ENCODE data around the gene KHDC4.

DNA sequence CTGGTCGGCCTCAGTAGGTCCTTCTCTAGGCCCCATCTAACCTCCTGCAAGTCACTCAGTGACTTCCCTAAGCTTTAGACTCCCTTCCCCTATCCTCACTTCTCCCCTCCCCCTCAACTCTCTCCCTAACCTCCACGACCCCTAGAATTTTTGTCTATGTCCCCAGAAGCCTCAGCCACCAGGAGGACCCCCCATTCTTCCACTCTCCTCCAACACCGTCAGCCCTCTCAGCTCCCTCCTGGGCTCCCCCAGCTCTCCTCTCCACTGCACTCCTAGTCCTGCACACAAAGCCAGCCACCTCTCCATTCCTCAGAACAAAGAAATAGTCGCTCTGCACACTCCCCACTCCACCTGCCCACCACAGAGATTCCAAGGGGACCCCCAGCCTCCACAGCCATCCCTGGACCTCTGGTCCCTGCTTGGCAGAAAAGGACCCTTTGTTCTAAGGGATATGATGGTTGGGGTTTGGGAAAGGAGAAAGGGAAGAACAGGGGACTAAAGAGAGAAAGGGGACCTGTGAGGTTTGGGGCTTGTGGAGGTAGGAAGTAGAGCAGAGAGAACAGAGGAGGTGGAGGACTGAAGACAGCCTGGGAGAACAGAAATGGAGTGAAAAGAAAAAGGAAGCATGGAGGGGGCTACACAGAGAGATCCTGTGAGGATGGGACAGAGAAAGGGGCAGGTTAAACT is 41.3 kb upstream of the KHDC4 start:
- TF ChIP-seq, protein P1, sequence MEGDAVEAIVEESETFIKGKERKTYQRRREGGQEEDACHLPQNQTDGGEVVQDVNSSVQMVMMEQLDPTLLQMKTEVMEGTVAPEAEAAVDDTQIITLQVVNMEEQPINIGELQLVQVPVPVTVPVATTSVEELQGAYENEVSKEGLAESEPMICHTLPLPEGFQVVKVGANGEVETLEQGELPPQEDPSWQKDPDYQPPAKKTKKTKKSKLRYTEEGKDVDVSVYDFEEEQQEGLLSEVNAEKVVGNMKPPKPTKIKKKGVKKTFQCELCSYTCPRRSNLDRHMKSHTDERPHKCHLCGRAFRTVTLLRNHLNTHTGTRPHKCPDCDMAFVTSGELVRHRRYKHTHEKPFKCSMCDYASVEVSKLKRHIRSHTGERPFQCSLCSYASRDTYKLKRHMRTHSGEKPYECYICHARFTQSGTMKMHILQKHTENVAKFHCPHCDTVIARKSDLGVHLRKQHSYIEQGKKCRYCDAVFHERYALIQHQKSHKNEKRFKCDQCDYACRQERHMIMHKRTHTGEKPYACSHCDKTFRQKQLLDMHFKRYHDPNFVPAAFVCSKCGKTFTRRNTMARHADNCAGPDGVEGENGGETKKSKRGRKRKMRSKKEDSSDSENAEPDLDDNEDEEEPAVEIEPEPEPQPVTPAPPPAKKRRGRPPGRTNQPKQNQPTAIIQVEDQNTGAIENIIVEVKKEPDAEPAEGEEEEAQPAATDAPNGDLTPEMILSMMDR (IDR thresholded peaks at IDR 0.05), result no peak
- no peak for TF ChIP-seq EZH2 (IDR thresholded peaks at IDR 0.05)
